B cell (primary cell): ENCODE measurements around the gene PLEKHJ1. TPM values are rescaled to one million over a fixed set of nuclear protein-coding genes. Genes with fewer than 3 reads are reported as not detected.

Source experiments
- ATAC-seq: fragments of 200-7000 bp; cut with Tn5 transposase; one replicate; pipeline ENCODE4 v1.10.0; 2021; ENCODE audit warnings: low read depth, mild to moderate bottlenecking, moderate number of reproducible peaks, moderate library complexity
- CTCF ChIA-PET: fragments of 350-600 bp; sonication (Branson Sonifier 250); formaldehyde crosslinking; loops from one replicate; lab custom pipeline; 2021; ENCODE audit warnings: antibody characterized with exemption, inconsistent platforms; lab: Charles Lee
- POLR2A ChIA-PET: fragments of 350-600 bp; sonication (Branson Sonifier 250); formaldehyde crosslinking; loops from one replicate; lab custom pipeline; 2021; ENCODE audit warnings: antibody characterized with exemption; lab: Charles Lee
- DNase-seq: peaks from one replicate; pipeline ENCODE4 v3.0.0; 2013
- H2AFZ ChIP-seq: 2 replicates; pipeline ENCODE4 v1.6.1; 2012; ENCODE audit warnings: mild to moderate bottlenecking, low read depth, low read length; ENCODE audit not compliant: insufficient read depth, poor library complexity, severe bottlenecking
- H3K27ac ChIP-seq, 2 donors: 1 replicate in 1 of 2; 2 replicates in 1 of 2; pipeline ENCODE4 v1.5.1; 2012 to 2013; ENCODE audit warnings: low read length in 2 of 2, mild to moderate bottlenecking in 2 of 2, moderate library complexity in 1 of 2
- H3K27me3 ChIP-seq, 4 experiments: fragments of 200-600 bp in 1 of 4; sonication (generic) in 1 of 4; replicated peaks in 1 of 4; 1 replicate in 2 of 4; 2 replicates in 2 of 4; pipeline versions ENCODE4 v1.6.1 to v1.7.0; 2013 to 2016; ENCODE audit warnings: low read length in 3 of 4, mild to moderate bottlenecking in 2 of 4, mixed read lengths in 1 of 4, moderate library complexity in 1 of 4; ENCODE audit not compliant: insufficient read depth in 4 of 4, control insufficient read depth in 3 of 4; ENCODE audit errors: control extremely low read depth in 1 of 4
- H3K36me3 ChIP-seq, 2 experiments: replicated peaks in 1 of 2; 1 replicate in 1 of 2; 2 replicates in 1 of 2; pipeline versions ENCODE4 v1.6.1 to v1.7.1; 2013; ENCODE audit warnings: low read length in 1 of 2; ENCODE audit not compliant: insufficient read depth in 2 of 2, control insufficient read depth in 1 of 2; ENCODE audit errors: control extremely low read depth in 1 of 2, extremely low read depth in 1 of 2
- H3K4me1 ChIP-seq, 2 donors: fragments of 200-600 bp in 1 of 2; sonication (generic) in 1 of 2; 1 replicate in 1 of 2; 2 replicates in 1 of 2; pipeline versions ENCODE4 v1.5.1 to v1.6.1; 2013 to 2017; ENCODE audit warnings: low read length in 2 of 2; ENCODE audit not compliant: control insufficient read depth in 2 of 2, insufficient read depth in 2 of 2
- H3K4me2 ChIP-seq: replicated peaks from 2 replicates; pipeline ENCODE3; 2012; ENCODE audit warnings: mild to moderate bottlenecking, low read depth, low read length; ENCODE audit not compliant: poor library complexity, severe bottlenecking
- H3K4me3 ChIP-seq, 5 experiments: fragments of 200-600 bp in 1 of 5; sonication (generic) in 1 of 5; 1 replicate in 3 of 5; 2 replicates in 2 of 5; pipeline versions ENCODE4 v1.5.1 to v1.7.0; 2011 to 2016; ENCODE audit warnings: low read length in 4 of 5, mild to moderate bottlenecking in 4 of 5, low read depth in 2 of 5, control low read depth in 1 of 5, moderate library complexity in 1 of 5; ENCODE audit not compliant: insufficient read depth in 1 of 5; ENCODE audit errors: control extremely low read depth in 1 of 5, extremely low read depth in 1 of 5
- H3K79me2 ChIP-seq: fragments of 200-600 bp; sonication (generic); one replicate; pipeline ENCODE4 v1.6.0; 2016; ENCODE audit warnings: low read length; ENCODE audit not compliant: control insufficient read depth, insufficient read depth
- H3K9ac ChIP-seq: fragments of 200-600 bp; sonication (generic); 2 replicates; pipeline ENCODE4 v1.6.1; 2017; ENCODE audit warnings: mild to moderate bottlenecking, low read length, moderate library complexity
- H3K9me3 ChIP-seq, 3 donors: one replicate each; pipeline versions ENCODE4 v1.6.1 to v1.7.1; 2013; ENCODE audit warnings: low read length in 2 of 3; ENCODE audit not compliant: control insufficient read depth in 2 of 3, insufficient read depth in 1 of 3; ENCODE audit errors: control extremely low read depth in 1 of 3
- H4K20me1 ChIP-seq: 2 replicates; pipeline ENCODE4 v1.6.0; 2012; ENCODE audit warnings: mild to moderate bottlenecking, low read length; ENCODE audit not compliant: insufficient read depth, control insufficient read depth, poor library complexity, severe bottlenecking
- H3K27ac Mint-ChIP-seq: one replicate; pipeline ENCODE4 v1.8.0; 2021; ENCODE audit warnings: mixed read lengths
- H3K27me3 Mint-ChIP-seq: one replicate; pipeline ENCODE4 v1.8.0; 2021; ENCODE audit warnings: mixed read lengths
- H3K4me1 Mint-ChIP-seq: one replicate; pipeline ENCODE4 v1.8.0; 2021; ENCODE audit warnings: mixed read lengths
- H3K4me3 Mint-ChIP-seq: one replicate; pipeline ENCODE4 v1.8.0; 2021; ENCODE audit warnings: mixed read lengths
- H3K9me3 Mint-ChIP-seq: one replicate; pipeline ENCODE4 v1.8.0; 2022; ENCODE audit warnings: mixed read lengths; ENCODE audit not compliant: insufficient read depth
- EZH2 ChIP-seq: IDR thresholded peaks from 2 replicates; pipeline ENCODE4 v1.6.1; 2012; ENCODE audit warnings: borderline replicate concordance, low read depth, mild to moderate bottlenecking, moderate library complexity, low read length; ENCODE audit not compliant: insufficient read depth, poor library complexity, severe bottlenecking
- WGBS: methylation state at CpG from one replicate; pipeline ENCODE4 v1.1.5; 2013; ENCODE audit warnings: missing lambda C conversion rate; ENCODE audit not compliant: insufficient coverage; 5-methylcytosine and 5-hydroxymethylcytosine counted together
- intact Hi-C: fragments of 100-400 bp; cut with micrococcal nuclease; formaldehyde crosslinking; loops from one replicate; pipeline ENCODE4 v1.10.0; 2022
- polyA plus RNA-seq: library from polyadenylated mRNA; depleted of rRNA; stranded (reverse); fragments of >200 nt; gene quantifications from 2 replicates; pipeline ENCODE4 v1.2.3, GENCODE V29; 2012
- total RNA-seq, 2 donors: library from RNA; stranded (reverse); fragments of 120-200 nt in 1 of 2; gene quantifications; 1 replicate in 1 of 2; 2 replicates in 1 of 2; pipeline versions ENCODE4 v1.2.3 to v1.2.4, GENCODE V29; 2013 to 2022
- TF ChIP-seq, protein P1 (sequence below): fragments of 200-600 bp; IDR thresholded peaks from one replicate; pipeline ENCODE4 v1.8.0; 2022; ENCODE audit warnings: antibody characterized with exemption, mild to moderate bottlenecking

Gene PLEKHJ1
- total and polyA plus RNA-seq, 2 donors (not counting 1 experiment from before 2014, with no cell fraction given) = 86.7 to 117 TPM

DNA sequence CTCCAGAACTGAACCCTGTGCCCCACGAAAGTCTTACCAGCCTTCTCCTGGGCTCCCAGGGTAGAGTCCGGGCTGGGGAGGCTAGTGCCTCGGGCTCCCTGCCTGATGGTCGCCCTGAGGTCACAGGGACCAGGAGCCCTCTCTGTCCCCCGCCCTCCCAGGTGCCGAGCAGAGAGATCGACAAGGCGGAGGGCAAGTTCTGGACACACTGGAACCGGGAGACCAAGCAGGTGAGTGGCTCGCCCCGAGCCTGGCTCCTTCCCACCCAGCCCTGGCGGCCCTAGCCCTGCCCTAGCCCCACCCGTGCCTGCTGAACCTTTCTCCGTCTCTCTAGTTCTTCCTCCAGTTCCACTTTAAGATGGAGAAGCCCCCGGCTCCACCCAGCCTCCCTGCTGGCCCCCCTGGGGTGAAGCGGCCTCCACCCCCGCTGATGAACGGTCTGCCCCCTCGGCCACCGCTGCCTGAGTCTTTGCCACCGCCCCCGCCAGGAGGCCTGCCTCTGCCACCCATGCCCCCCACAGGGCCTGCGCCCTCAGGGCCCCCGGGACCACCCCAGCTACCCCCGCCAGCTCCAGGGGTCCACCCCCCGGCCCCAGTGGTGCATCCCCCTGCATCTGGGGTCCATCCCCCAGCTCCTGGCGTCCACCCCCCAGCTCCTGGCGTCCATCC is 11.4 kb upstream of the PLEKHJ1 start:
- Mint-ChIP-seq H3K4me3 (no peak overlapping the region), H3K9me3 (no peaks in the 10 kb centered on the region), H3K4me1 (peaks cover 11% of the 10 kb centered on the region), H3K27me3 (no peaks in the 10 kb centered on the region), H3K27ac (no peak overlapping the region)
- Histone ChIP-seq H3K4me1 (peaks cover 20 to 21% of the 10 kb centered on the region in 2 donors), H3K4me3 (no peak overlapping the region), H4K20me1 (peaks cover 89% of the 10 kb centered on the region), H2AFZ (no peak overlapping the region), H3K27ac (no peak overlapping the region), H3K4me2 (no peak overlapping the region), H3K9me3 (peaks cover 0 to 11% (median 0%) of the 10 kb centered on the region in 3 donors), H3K36me3 (peaks cover 0 to 60% of the 10 kb centered on the region in 2 experiments), H3K9ac (no peak overlapping the region), H3K79me2 (peaks cover 41% of the 10 kb centered on the region), H3K27me3 (peaks cover 0 to 32% (median 11%) of the 10 kb centered on the region in 4 experiments)
- DNase-seq = no peak
- ATAC-seq = no peak
- POLR2A ChIA-PET = no interaction called here
- no peak for TF ChIP-seq EZH2
- TF ChIP-seq, protein P1, sequence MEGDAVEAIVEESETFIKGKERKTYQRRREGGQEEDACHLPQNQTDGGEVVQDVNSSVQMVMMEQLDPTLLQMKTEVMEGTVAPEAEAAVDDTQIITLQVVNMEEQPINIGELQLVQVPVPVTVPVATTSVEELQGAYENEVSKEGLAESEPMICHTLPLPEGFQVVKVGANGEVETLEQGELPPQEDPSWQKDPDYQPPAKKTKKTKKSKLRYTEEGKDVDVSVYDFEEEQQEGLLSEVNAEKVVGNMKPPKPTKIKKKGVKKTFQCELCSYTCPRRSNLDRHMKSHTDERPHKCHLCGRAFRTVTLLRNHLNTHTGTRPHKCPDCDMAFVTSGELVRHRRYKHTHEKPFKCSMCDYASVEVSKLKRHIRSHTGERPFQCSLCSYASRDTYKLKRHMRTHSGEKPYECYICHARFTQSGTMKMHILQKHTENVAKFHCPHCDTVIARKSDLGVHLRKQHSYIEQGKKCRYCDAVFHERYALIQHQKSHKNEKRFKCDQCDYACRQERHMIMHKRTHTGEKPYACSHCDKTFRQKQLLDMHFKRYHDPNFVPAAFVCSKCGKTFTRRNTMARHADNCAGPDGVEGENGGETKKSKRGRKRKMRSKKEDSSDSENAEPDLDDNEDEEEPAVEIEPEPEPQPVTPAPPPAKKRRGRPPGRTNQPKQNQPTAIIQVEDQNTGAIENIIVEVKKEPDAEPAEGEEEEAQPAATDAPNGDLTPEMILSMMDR = no peak
- WGBS = 97% methylated on average over 19 of the region's 28 CpGs
- intact Hi-C loops = no loop called here
- CTCF ChIA-PET = no interaction called here

DNA sequence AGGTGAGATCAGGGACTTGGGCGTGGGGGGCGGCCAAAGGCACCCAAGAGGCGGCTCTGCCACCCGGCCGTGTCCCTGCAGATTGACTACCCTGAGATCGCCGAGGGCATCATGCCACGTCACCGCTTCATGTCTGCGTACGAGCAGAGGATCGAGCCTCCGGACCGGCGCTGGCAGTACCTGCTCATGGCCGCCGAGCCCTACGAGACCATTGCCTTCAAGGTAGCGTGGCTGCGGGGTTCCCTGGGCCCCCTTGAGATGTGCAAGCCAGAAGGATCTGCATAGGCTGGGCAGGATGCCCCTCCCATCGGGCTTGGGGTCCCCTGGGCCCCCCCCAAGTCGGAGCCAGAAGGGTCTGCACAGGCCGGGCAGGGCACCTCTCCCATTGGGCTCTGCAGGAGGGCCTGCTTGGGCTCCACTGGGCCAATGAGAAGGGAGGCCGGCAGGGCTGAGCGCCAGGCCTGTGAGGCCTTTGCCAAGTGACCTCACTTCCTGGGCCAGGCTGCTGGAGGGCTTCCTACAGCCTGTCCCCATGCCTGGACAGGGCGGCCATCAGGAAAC is 10.8 kb upstream of the PLEKHJ1 start:
- no peak for ATAC-seq
- H3K4me2 ChIP-seq = no peak overlapping the region
- Mint-ChIP-seq H3K4me3 (no peak overlapping the region), H3K9me3 (no peaks in the 10 kb centered on the region), H3K4me1 (peaks cover 12% of the 10 kb centered on the region), H3K27ac (no peak overlapping the region), H3K27me3 (no peaks in the 10 kb centered on the region)
- TF ChIP-seq EZH2 = no peak
- TF ChIP-seq, protein P1 = no peak
- peaks cover 0 to 64% of the 10 kb centered on the region in 2 experiments for H3K36me3 ChIP-seq
- peaks cover 0 to 7% (median 0%) of the 10 kb centered on the region in 3 donors for H3K9me3 ChIP-seq
- H3K9ac ChIP-seq = no peak overlapping the region
- WGBS = 93% methylated on average over 26 of the region's 26 CpGs
- peaks cover 0 to 25% (median 8%) of the 10 kb centered on the region in 4 experiments for H3K27me3 ChIP-seq
- DNase-seq = no peak
- no peak overlapping the region for H2AFZ ChIP-seq
- H3K79me2 ChIP-seq = peaks cover 48% of the 10 kb centered on the region
- peaks cover 93% of the 10 kb centered on the region for H4K20me1 ChIP-seq
- no peak overlapping the region for H3K4me3 ChIP-seq
- ChIA-PET POLR2A (no interaction called here), CTCF (no interaction called here)
- intact Hi-C loops = no loop called here
- peaks cover 14 to 16% of the 10 kb centered on the region in 2 donors for H3K4me1 ChIP-seq
- H3K27ac ChIP-seq = no peak overlapping the region
